ENCODE data around the gene COX15.

DNA sequence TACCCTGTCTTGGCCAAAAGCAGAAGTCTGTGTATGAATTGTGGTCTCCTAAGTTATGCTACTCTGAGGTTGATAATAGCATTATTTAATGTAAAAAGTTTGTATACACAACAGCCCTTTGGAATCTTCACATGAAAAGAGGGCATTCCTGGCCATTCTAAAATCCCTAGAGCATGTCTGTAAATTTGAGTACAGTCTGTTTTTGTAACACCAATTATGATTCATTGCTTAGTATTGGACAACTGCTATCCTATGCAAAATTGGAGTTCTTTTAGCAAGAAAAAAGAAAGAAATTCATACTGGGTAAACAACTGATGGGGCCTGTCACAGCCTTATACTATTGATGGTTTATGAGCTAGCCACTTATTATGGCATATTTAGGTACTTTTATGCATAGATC, 10.3 kb upstream of the COX15 start:
- TF ChIP-seq, protein P1, sequence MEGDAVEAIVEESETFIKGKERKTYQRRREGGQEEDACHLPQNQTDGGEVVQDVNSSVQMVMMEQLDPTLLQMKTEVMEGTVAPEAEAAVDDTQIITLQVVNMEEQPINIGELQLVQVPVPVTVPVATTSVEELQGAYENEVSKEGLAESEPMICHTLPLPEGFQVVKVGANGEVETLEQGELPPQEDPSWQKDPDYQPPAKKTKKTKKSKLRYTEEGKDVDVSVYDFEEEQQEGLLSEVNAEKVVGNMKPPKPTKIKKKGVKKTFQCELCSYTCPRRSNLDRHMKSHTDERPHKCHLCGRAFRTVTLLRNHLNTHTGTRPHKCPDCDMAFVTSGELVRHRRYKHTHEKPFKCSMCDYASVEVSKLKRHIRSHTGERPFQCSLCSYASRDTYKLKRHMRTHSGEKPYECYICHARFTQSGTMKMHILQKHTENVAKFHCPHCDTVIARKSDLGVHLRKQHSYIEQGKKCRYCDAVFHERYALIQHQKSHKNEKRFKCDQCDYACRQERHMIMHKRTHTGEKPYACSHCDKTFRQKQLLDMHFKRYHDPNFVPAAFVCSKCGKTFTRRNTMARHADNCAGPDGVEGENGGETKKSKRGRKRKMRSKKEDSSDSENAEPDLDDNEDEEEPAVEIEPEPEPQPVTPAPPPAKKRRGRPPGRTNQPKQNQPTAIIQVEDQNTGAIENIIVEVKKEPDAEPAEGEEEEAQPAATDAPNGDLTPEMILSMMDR (conservative IDR thresholded peaks at IDR 0.05) = no peak
- TF ChIP-seq EZH2 (IDR thresholded peaks at IDR 0.05; ENCODE audit: low read depth) = no peak
